ENCODE measurements around the gene MRPL54. TPM values are rescaled to one million over a fixed set of nuclear protein-coding genes. Genes with fewer than 3 reads are reported as not detected.

The MRPL54 gene
- total RNA-seq, 2 experiments from 2014 or later: 47.4 to 50.9 TPM

GRCh38 chr19:3733549-3734309 is 28.8 kb upstream of the MRPL54 start:
- no peak overlapping the region for H3K27ac Mint-ChIP-seq

GRCh38 chr19:3734310-3734600 is 28.2 kb upstream of the MRPL54 start:
- ChIA-PET CTCF (interaction anchor here (0.8 to 1.2 kb wide), 2 partner anchors 12 to 88 kb away, joined by 3 read pairs; no protein-coding TSS in a partner anchor), POLR2A (no interaction called here)
- Mint-ChIP-seq H3K36me3 (ENCODE audit: low read depth) (no peaks in the 10 kb centered on the region), H3K27me3 (no peaks in the 10 kb centered on the region), H3K4me3 (no peak overlapping the region), H3K4me1 (ENCODE audit: low read depth) (no peaks in the 10 kb centered on the region), H3K27ac (no peak overlapping the region), H3K9me3 (no peaks in the 10 kb centered on the region)
- ATAC-seq (no peak), DNase-seq (no peak)
- intact Hi-C loops (cut with micrococcal nuclease): no loop called here
- TF ChIP-seq CTCF (IDR thresholded peaks at IDR 0.05): no peak

More at GRCh38 chr19:3733549-3734309, 28.8 kb upstream of the MRPL54 start:
- intact Hi-C loops (cut with micrococcal nuclease): no loop called here
- Mint-ChIP-seq H3K9me3 (no peaks in the 10 kb centered on the region), H3K27me3 (no peaks in the 10 kb centered on the region), H3K4me3 (no peak overlapping the region), H3K36me3 (ENCODE audit: low read depth) (no peaks in the 10 kb centered on the region), H3K4me1 (ENCODE audit: low read depth) (no peaks in the 10 kb centered on the region)
- ChIA-PET CTCF (interaction anchor here (0.8 to 1.2 kb wide), 2 partner anchors 12 to 88 kb away, joined by 3 read pairs; no protein-coding TSS in a partner anchor), POLR2A (no interaction called here)
- DNase-seq (no peak), ATAC-seq (no peak)
- TF ChIP-seq CTCF (IDR thresholded peaks at IDR 0.05): no peak

GRCh38 chr19:3736106-3736724 is 26.3 kb upstream of the MRPL54 start:
- H3K27me3 Mint-ChIP-seq: no peaks in the 10 kb centered on the region
- no peaks in the 10 kb centered on the region for H3K9me3 Mint-ChIP-seq
- DNase-seq (no peak), ATAC-seq (no peak)
- no peak overlapping the region for H3K4me3 Mint-ChIP-seq
- intact Hi-C loops (cut with micrococcal nuclease): no loop called here
- ChIA-PET POLR2A (no interaction called here), CTCF (no interaction called here)
- H3K4me1 Mint-ChIP-seq (ENCODE audit: low read depth): peaks cover 3% of the 10 kb centered on the region
- TF ChIP-seq CTCF (IDR thresholded peaks at IDR 0.05): no peak
- no peak overlapping the region for H3K27ac Mint-ChIP-seq
- H3K36me3 Mint-ChIP-seq (ENCODE audit: low read depth): no peaks in the 10 kb centered on the region

GRCh38 chr19:3737487-3738205 is 24.8 kb upstream of the MRPL54 start:
- Mint-ChIP-seq H3K4me3 (no peak overlapping the region), H3K9me3 (no peaks in the 10 kb centered on the region), H3K36me3 (ENCODE audit: low read depth) (no peaks in the 10 kb centered on the region), H3K4me1 (ENCODE audit: low read depth) (peaks cover 3% of the 10 kb centered on the region), H3K27me3 (no peaks in the 10 kb centered on the region), H3K27ac (no peak overlapping the region)
- TF ChIP-seq CTCF (IDR thresholded peaks at IDR 0.05): no peak
- DNase-seq: no peak
- intact Hi-C loops (cut with micrococcal nuclease): no loop called here
- ChIA-PET POLR2A (interaction anchor here (0.7 kb wide), 1 partner anchor 92 kb away, joined by 3 read pairs; no protein-coding TSS in a partner anchor), CTCF (no interaction called here)
- ATAC-seq: no peak

Measured in activated CD8-positive, alpha-beta T cell treated with anti-CD3 and anti-CD28 coated beads for 36 hours (primary cell).